Stimulated activated CD8-positive, alpha-beta memory T cell treated with anti-CD3 and anti-CD28 coated beads, Interleukin-7, amount 100 ng/mL, for 1 hour (primary cell): ENCODE measurements around the gene TXLNA.

ENCODE experiments used
- DNase-seq, 2 donors: peaks; one replicate each; pipeline ENCODE4 v3.0.0-alpha.2; 2020; ENCODE audit warnings: low read depth in 2 of 2

The TXLNA gene

GRCh38 chr1:32215629-32216480, 36.4 kb downstream of the TXLNA start:
- peak; percentile 14 to 31 for DNase-seq

DNA sequence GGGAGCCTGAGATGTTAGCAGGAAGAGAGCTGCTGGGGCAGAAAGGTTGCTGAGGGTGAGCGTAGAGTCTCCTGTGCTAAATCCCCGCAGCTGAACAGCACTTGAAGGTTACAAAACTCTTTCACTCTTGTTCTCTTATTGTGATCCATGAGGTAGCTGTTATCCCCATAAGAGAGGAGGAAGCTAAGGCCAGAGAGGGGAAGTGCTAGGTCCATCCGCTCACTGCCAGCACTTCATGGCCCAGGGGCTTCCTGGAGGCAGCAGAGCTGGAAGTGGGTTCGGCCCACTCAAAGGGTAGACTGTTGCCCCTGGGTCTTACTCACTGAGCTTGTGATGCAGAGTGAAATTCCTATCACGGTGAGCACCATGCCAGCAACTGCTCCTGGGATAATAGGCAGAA, 37.1 kb downstream of the TXLNA start:
- DNase-seq: no peak

DNA sequence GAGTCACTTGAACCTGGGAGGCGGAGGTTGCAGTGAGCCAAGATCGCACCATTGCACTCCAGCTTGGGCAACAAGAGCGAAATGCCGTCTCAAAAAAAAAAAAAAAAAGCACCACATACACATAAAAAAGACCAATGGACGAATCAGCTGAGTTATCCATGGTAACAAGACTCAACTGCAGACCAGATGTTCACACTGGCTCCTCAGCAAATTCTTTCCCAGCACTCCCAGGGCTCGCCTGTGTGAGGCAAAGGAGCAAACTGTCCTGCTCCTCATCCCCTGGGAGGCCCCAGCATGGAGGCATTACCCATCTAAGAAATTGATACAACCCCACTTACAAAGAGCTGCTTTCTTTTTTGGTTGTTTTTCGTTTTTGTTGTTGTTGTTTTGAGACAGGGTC, 39.5 kb downstream of the TXLNA start:
- no peak for DNase-seq

GRCh38 chr1:32220746-32221580, 41.5 kb downstream of the TXLNA start:
- DNase-seq: no peak

DNA sequence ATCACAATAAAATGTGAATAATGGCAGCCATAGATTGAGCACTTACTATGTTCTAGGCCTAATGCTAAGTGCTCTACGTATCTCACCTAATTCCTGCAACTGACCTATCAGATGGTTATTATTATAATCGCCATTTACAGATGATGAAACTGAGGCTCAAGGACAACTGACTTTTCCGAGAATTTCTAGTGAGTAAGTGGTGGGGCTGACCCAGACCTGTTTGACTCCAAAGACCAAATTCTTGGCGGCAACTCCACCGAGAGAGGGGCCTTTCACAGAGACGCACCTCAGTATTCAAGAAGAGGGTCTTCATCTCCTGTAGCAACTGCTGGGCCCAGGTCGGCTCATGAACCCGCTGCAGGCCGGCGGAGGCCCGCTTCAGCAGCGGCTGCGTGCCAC, 42.1 kb downstream of the TXLNA start:
- no peak for DNase-seq

- peak; percentile 80 to 88 for DNase-seq
These were observed 42.7 kb downstream of the TXLNA start, which contains the start of the genes EIF3I and TMEM234 for GRCh38 chr1:32221980-32222755. TSS of gene EIF3I (plus strand) at chr1:32222407. CDS start at chr1:32222442, 35 bp downstream. TSS of gene TMEM234 (minus strand) at chr1:32222353. CDS start at chr1:32222322, 31 bp downstream.

DNA sequence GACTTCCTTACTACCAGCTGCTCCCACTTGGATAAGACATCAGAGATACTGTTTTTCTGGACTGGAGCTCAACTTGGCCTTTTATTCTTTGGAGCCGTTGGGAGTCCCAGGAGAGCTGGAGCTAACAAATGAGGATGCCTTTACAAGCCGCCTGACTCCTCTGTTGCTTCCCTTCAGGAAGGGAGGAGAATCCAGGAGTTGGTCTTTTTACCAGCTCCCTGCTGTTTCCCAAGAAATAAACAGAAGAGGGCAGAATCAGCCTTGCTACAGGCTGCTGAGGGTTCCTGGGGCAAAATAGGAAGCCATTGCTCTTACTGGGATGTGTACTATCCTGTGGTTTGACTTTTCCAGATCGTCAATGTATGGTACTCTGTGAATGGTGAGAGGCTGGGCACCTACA, 44.2 kb downstream of the TXLNA start:
- DNase-seq: no peak

DNA sequence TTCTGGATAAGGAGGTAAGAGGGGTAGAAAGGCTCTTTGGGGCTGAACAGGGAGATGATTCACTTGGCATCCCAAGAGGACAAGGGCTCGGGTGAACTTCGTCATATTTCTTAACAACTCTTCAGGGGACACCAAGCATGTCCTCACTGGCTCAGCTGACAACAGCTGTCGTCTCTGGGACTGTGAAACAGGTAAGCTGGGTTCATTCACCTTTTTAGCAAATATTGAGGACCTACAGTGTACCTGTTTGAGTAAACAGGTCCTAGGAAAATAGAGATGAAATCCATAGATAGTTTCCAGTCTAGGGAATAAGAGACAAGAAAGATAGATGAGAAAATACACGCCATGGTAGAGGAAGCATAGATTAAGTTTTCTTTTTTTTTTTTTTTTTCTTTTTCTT, 44.8 kb downstream of the TXLNA start:
- no peak for DNase-seq

- DNase-seq: no peak
These were observed 49.3 kb downstream of the TXLNA start for GRCh38 chr1:32228771-32229170.

DNA sequence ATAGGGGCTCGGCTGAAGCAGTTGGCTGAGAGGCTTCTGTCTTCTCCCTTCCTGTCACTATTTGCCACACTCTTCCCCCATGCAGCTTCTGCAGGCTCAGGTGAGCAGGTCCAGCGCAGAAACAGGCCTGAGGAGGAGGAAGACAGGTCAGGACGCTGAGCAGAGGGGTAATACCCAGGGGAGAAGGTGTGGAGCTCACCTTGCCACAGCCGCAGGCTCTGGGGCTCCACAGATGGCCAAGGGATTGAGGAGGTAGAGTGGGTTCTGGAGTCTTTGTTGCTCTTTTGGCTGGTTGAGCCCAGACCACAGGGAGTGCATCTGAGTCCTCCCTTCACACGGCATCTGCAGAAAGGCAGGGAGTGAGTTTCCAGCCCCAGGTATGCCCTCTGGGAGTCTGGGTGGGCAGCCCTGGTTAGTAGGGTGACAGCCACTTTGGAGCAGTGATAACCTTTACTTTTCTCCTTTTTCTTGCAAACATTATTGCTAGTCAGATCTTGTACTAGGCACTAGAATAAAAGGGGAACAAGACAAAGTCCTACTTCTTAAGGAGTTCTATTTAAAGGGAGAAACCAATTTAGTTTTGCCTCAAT, 52.5 kb downstream of the TXLNA start:
- DNase-seq: no peak

DNA sequence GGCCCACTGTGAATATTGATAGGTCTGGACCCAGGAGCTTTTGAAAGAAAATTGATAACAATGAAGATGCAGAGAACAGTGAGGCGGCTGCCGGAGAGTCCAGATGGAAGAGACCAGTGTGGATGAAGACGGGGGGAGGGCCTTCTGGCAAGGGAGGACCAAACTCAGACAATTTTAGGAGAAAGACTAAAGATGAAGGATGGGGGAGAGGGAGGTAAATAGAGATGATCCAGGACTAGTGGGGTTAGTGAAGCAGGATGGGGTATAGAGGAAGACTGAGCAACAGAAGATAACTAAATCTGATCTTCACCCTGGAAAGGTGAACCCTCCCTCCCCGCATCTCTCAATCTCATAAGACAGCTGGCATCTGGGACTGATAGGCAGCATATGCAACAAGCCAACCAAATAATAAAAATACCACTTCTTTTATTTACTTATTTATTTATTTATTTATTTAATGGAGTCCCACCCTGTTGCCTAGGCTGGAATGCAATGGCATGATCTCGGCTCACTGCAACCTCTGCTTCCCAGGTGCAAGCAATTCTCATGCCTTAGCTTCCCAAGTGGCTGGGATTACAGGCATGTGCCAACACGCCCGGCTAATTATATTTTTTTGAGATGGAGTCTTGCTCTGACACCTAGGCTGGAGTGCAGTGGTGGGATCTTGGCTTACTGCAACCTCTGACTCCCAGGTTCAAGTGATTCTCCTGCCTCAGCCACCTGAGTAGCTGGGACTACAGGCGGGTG, 53.3 kb downstream of the TXLNA start:
- DNase-seq: no peak

DNA sequence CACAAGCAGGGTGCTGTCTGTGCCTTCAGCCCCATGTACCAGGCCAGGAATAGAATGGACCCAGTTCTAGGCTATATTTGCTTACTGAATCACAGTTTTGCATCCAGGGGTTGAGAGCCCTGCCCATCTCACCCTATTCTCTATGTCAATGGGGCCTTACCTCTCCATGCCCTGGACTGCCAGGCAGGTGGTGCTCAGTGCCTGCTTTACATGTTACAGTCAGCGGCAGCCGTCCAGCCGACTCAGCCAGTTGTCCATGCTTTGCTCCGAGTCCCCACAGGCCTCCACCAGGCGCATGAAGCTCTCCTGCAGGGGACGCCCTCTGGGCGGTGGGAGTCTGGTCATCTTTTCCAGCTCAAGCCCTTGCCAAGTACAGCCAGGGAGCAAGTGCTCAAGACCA, 55.3 kb downstream of the TXLNA start:
- DNase-seq: no peak

- no peak for DNase-seq
These were observed 59.9 kb downstream of the TXLNA start for GRCh38 chr1:32239337-32239736.

DNA sequence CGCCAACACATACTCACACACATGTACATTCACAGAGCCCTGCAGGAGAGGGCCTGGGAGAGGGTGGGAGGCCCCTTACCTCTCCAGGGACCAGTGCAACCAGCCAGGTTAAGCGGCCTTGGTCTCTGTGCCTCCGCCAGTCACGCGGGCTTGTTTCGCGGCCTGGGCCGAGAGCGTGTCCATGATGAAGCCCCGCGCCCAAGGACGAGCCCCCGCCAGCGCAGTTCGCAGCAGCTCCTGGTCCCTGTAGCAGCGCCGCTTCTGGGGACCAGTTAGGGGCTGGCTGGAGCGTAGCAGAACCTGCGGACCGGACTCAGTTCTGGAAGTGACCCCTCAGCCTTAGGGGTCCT, 60.3 kb downstream of the TXLNA start:
- DNase-seq: no peak

GRCh38 chr1:32240140-32240951, 60.9 kb downstream of the TXLNA start:
- no peak for DNase-seq

DNA sequence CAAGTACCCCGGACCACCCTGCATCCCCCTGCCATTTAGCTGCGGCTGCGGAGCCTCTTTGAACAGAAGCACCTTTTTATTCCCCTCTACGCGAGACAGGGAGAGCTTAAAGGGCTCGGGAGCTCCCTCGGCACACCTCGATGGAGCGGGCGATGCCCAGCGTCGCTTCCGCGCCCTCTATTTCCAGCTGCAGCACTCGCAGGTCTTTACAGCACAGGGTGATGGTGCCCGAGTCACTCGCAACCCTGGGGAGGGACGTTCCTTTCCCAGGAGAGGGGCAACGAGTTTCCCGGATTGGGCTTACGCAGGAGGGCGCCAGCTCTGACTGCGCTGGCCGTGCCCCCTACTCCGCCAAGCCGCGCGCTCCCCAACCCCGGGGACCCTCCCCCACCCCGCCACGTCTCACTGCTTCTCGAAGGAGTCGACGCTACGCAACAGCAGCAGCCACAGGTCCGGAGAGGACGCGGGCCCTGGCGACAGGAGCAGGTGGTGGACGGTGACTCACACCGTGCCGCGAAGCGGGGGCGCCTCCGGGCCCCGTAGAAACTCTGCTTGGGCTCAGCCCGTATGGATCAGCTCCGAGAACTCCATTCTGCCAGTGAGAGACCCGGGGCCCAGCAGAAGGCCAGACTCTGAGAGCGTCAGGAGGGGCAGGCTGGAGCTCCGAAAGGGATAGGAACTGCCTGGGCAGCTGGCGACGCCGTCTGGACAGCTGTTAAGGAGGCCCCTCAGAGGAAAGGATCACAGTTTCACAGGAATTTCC, 61.7 kb downstream of the TXLNA start:
- DNase-seq: no peak

GRCh38 chr1:32242341-32242851, 62.9 kb downstream of the TXLNA start:
- no peak for DNase-seq

GRCh38 chr1:32246888-32247273, 67.4 kb downstream of the TXLNA start, which contains the start of gene FAM167B:
TSS of gene FAM167B (plus strand) at chr1:32247222. CDS start at chr1:32247422, 200 bp downstream.
- no peak for DNase-seq

- no peak for DNase-seq
These were observed 68.0 kb downstream of the TXLNA start for GRCh38 chr1:32247452-32247851.
